OCI-LY7 (cell line): Measurements from ENCODE around the gene OGA.

Experiments
- EZH2phosphoT487 ChIP-seq: fragments of 200-600 bp; sonication (generic); IDR thresholded peaks from 2 replicates; pipeline ENCODE4 v1.6.1; 2018; ENCODE audit warnings: low read depth, borderline replicate concordance, mild to moderate bottlenecking, mixed run types, antibody characterized with exemption, low read length, moderate library complexity, mixed read lengths
- TF ChIP-seq, protein P1 (sequence below): fragments of 200-600 bp; sonication (generic); conservative IDR thresholded peaks from 2 replicates; pipeline ENCODE4 v1.5.1; 2014; ENCODE audit warnings: mild to moderate bottlenecking, antibody characterized with exemption, low read length, moderate library complexity, mixed read lengths

DNA sequence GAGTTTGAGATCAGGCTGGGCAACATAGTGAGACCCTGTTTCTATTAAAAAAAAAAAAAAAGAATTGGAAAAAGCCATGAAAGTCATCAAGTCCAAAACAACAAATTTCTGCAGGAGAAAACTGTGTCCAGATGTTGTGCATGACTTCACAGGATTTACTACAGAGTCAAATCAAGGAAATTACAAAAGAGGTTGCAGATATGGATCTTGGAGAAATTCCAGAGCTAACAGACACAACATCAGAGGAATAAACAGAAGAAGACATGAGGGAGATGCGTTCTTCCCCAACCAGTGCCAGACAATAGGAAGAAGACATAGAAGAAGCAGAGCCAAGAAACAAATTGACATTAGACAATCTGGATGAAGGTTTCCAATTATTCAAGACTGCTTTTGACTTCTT lies 49.7 kb upstream of the OGA start:
- TF ChIP-seq, protein P1, sequence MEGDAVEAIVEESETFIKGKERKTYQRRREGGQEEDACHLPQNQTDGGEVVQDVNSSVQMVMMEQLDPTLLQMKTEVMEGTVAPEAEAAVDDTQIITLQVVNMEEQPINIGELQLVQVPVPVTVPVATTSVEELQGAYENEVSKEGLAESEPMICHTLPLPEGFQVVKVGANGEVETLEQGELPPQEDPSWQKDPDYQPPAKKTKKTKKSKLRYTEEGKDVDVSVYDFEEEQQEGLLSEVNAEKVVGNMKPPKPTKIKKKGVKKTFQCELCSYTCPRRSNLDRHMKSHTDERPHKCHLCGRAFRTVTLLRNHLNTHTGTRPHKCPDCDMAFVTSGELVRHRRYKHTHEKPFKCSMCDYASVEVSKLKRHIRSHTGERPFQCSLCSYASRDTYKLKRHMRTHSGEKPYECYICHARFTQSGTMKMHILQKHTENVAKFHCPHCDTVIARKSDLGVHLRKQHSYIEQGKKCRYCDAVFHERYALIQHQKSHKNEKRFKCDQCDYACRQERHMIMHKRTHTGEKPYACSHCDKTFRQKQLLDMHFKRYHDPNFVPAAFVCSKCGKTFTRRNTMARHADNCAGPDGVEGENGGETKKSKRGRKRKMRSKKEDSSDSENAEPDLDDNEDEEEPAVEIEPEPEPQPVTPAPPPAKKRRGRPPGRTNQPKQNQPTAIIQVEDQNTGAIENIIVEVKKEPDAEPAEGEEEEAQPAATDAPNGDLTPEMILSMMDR: no peak
- no peak for TF ChIP-seq EZH2phosphoT487
